Body of pancreas (tissue), 4 donors: ENCODE measurements around the gene HUS1B.

Source experiments
- POLR2A ChIP-seq, 3 donors: fragments of 450-650 bp; IDR thresholded peaks; one replicate each; pipeline ENCODE4 v1.6.1; 2016; ENCODE audit warnings: antibody characterized with exemption in 3 of 3, mild to moderate bottlenecking in 2 of 3
- TF ChIP-seq, protein P1 (sequence below), 7 experiments: fragments of 450-650 bp in 4 of 7; fragments of 200-600 bp in 3 of 7; sonication (generic) in 3 of 7; IDR thresholded peaks; one replicate each; pipeline ENCODE4 v1.5.1; 2016 to 2019; ENCODE audit warnings: antibody characterized with exemption in 7 of 7

GRCh38 chr6:699319-699718, 42.4 kb upstream of the HUS1B start:
- TF ChIP-seq, protein P1, sequence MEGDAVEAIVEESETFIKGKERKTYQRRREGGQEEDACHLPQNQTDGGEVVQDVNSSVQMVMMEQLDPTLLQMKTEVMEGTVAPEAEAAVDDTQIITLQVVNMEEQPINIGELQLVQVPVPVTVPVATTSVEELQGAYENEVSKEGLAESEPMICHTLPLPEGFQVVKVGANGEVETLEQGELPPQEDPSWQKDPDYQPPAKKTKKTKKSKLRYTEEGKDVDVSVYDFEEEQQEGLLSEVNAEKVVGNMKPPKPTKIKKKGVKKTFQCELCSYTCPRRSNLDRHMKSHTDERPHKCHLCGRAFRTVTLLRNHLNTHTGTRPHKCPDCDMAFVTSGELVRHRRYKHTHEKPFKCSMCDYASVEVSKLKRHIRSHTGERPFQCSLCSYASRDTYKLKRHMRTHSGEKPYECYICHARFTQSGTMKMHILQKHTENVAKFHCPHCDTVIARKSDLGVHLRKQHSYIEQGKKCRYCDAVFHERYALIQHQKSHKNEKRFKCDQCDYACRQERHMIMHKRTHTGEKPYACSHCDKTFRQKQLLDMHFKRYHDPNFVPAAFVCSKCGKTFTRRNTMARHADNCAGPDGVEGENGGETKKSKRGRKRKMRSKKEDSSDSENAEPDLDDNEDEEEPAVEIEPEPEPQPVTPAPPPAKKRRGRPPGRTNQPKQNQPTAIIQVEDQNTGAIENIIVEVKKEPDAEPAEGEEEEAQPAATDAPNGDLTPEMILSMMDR (IDR thresholded peaks at IDR 0.05) = no peak
- no peak for TF ChIP-seq POLR2A (IDR thresholded peaks at IDR 0.05)
